Activated naive CD4-positive, alpha-beta T cell treated with anti-CD3 and anti-CD28 coated beads, Interleukin-2, amount 10 ng/mL, durations not matched to agents 7 days and 5 days (primary cell): Measurements from ENCODE around the gene MLANA.

ENCODE experiments used
- CTCF ChIA-PET: fragments of 350-600 bp; sonication (Branson Sonifier 250); formaldehyde crosslinking; loops from one replicate; lab custom pipeline; 2021; ENCODE audit warnings: antibody characterized with exemption; lab: Charles Lee
- DNase-seq: peaks from one replicate; pipeline ENCODE4 v3.0.0-alpha.2; 2020
- H3K27ac Mint-ChIP-seq: one replicate; pipeline ENCODE4 v1.8.0; 2021; ENCODE audit warnings: mild to moderate bottlenecking, moderate library complexity, mixed read lengths
- H3K27me3 Mint-ChIP-seq: one replicate; pipeline ENCODE4 v1.8.0; 2021; ENCODE audit warnings: mild to moderate bottlenecking, mixed read lengths
- H3K36me3 Mint-ChIP-seq: one replicate; pipeline ENCODE4 v1.8.0; 2021; ENCODE audit warnings: mixed read lengths
- H3K4me1 Mint-ChIP-seq: one replicate; pipeline ENCODE4 v1.8.0; 2021; ENCODE audit warnings: mixed read lengths
- H3K4me3 Mint-ChIP-seq: one replicate; pipeline ENCODE4 v1.8.0; 2021; ENCODE audit warnings: mild to moderate bottlenecking, moderate library complexity, mixed read lengths
- H3K9me3 Mint-ChIP-seq: one replicate; pipeline ENCODE4 v1.8.0; 2021; ENCODE audit warnings: mixed read lengths

The MLANA gene

DNA sequence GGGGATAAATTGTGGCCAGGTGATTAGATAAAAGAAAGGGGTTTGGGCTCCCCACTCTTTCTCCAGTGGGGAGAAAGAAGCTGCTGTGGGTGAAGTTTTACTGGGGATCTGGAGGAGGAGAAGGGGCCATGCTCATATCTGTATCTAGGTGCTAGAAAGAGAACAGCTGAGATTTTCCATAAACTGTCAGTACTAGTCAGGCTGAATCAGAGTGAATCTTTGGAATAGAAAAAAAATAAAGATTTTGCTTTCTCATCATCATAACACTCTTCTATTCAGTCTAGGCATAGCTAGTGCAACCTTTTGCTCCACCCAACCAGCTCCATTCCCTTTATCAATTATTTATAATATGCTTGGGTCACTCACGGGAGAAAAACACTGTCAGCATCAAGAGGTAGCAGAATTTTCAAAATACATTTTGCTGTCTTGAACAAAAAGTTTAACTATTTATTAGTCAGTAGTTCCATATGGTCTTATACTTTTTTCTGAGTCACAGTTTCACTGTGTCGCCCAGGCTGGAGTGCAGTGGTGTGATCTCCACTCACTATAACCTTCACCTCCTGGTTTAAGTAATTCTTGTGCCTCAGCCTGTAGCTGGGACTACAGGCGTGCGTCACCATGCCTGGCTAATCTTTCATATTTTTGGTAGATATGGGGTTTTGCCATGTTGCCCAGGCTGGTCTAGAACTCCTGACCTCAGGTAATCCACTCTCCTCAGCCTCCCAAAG, 36.5 kb upstream of the MLANA start:
- Mint-ChIP-seq H3K4me1 (peaks cover 50% of the 10 kb centered on the region), H3K27ac (no peak overlapping the region), H3K36me3 (peaks cover 23% of the 10 kb centered on the region), H3K9me3 (peaks cover 6% of the 10 kb centered on the region), H3K4me3 (no peak overlapping the region), H3K27me3 (no peaks in the 10 kb centered on the region)
- CTCF ChIA-PET: interaction anchor here (0.6 to 2.3 kb wide), 2 partner anchors 31 to 72 kb away, joined by 3 to 5 read pairs; no protein-coding TSS in a partner anchor
- DNase-seq: no peak

DNA sequence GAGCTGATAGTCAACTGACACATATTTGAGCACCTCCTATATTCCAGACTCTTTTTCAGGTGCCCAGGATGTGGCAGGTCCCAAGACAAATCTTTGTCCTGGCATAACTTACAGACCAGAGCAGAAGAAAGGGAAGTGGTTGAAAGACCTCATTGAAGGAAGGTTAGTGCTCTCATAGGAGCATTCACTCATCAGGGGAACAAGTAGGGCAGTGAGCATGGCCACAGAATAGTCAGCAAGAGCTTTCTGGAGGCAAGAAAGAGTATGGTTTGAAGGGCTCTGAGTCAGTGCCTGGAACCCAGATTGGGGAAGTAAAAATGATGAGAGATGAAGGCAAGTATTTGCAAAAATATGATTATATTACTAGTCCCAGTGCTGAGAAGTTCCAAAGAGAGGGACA, 32.8 kb upstream of the MLANA start:
- peaks cover 14% of the 10 kb centered on the region for H3K36me3 Mint-ChIP-seq
- H3K9me3 Mint-ChIP-seq: peaks cover 6% of the 10 kb centered on the region
- CTCF ChIA-PET: interaction anchor here (0.8 kb wide), 1 partner anchor 28 kb away, joined by 3 read pairs; no protein-coding TSS in a partner anchor
- H3K27ac Mint-ChIP-seq: no peak overlapping the region
- H3K4me1 Mint-ChIP-seq: peaks cover 14% of the 10 kb centered on the region
- no peaks in the 10 kb centered on the region for H3K27me3 Mint-ChIP-seq
- H3K4me3 Mint-ChIP-seq: no peak overlapping the region
- no peak for DNase-seq

DNA sequence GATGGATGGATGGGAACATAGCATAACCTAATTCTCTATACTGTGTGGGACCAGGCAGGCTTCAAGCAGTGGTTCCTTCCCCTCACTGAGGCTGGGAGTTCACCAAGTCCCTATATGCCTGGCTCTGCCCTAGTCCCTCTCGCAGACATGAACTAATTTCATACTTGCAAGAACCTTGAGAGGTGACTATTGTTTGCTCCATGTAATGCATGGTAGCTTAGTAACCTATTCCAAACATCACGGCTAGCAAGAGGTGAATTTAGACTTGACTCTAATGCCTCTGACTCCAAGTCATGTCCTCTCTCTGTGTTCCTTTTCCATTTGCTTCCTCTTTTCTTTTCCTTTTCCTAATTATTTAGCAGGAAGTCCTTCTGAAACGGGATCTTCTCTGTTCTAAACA, 31.9 kb upstream of the MLANA start:
- H3K4me3 Mint-ChIP-seq: no peak overlapping the region
- peaks cover 9% of the 10 kb centered on the region for H3K36me3 Mint-ChIP-seq
- H3K27me3 Mint-ChIP-seq: no peaks in the 10 kb centered on the region
- H3K27ac Mint-ChIP-seq: no peak overlapping the region
- CTCF ChIA-PET: no interaction called here
- DNase-seq: no peak
- peaks cover 2% of the 10 kb centered on the region for H3K9me3 Mint-ChIP-seq
- peaks cover 5% of the 10 kb centered on the region for H3K4me1 Mint-ChIP-seq

DNA sequence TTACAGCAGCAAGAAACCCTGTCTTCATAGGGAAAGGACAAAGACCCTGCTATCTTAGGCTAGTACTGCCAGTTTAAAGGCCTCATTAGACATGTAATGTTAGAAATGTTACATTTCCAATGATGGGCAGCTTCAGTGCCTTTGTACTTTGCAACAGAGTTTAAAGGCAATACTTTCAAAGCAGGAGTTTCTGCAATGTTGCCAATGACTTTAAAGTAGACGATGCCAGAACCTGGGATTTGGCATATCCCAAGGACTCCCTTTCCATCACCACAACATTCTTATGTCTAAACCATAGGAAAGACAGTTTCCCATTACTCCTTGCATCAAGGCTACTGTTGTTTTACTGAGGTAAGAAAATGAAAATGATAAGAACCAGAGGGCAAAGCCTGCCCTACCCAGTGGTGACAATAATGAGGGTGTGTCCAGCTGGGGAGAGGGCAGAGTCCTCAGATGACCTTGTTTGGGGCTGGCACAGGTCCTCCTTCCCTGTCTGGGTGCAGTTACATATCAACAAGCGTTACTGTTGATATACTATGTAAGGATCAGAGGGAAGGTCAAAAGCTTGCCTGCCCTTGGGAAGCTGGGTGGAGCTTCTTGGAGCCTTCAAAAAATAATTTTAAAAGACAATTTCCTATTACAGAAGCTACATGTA, 27.5 kb upstream of the MLANA start:
- no peak for DNase-seq
- no peaks in the 10 kb centered on the region for H3K9me3 Mint-ChIP-seq
- H3K36me3 Mint-ChIP-seq: peaks cover 1% of the 10 kb centered on the region
- H3K27me3 Mint-ChIP-seq: no peaks in the 10 kb centered on the region
- H3K4me3 Mint-ChIP-seq: no peak overlapping the region
- H3K27ac Mint-ChIP-seq: no peak overlapping the region
- CTCF ChIA-PET: interaction anchor here (1.6 kb wide), 1 partner anchor 30 kb away, joined by 4 read pairs; the partner anchor contains the start of gene ERMP1
- no peaks in the 10 kb centered on the region for H3K4me1 Mint-ChIP-seq

DNA sequence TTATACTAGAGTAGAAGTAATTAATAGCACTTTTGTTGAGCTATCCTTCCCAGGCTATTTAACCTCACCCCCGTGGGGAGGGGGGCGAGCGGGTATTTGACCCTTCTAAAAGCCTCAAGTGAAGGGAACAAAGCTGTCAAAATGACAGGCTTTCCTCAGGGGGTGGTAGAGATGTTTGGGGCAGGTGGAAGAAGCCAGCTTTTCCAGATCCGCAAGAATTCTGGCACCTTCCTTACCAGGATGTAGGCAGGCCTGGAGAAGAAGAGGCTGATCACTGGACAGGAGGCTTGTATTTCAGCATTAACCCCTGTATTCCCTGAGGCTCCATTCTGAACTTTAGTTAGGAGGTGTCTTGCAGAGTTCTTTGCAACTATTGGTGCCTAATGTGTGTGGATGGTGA, 26.2 kb upstream of the MLANA start:
- Mint-ChIP-seq H3K36me3 (peaks cover 4% of the 10 kb centered on the region), H3K27ac (no peak overlapping the region), H3K27me3 (no peaks in the 10 kb centered on the region), H3K4me1 (peaks cover 4% of the 10 kb centered on the region), H3K9me3 (no peaks in the 10 kb centered on the region), H3K4me3 (no peak overlapping the region)
- DNase-seq: no peak
- CTCF ChIA-PET: no interaction called here

DNA sequence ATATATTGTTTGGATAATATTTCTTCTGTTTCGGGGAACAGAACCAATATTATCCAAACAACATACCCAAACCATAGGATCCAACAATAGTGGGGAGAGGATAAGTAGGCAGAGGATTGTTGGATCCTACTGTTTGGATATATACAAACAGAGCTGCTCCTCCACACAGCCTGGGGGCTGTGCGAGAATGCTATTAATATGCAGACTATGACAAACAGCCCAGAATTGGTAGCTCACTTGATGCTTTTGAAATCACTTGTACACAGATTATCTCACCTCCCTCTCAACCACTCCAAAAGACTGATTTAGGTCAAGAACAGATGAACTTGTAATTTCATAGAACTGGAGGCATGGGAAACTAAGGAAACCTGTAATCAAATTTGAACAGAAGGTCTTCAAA, 24.4 kb upstream of the MLANA start:
- CTCF ChIA-PET: no interaction called here
- no peak overlapping the region for H3K4me3 Mint-ChIP-seq
- H3K27ac Mint-ChIP-seq: no peak overlapping the region
- peaks cover 4% of the 10 kb centered on the region for H3K36me3 Mint-ChIP-seq
- DNase-seq: no peak
- no peaks in the 10 kb centered on the region for H3K9me3 Mint-ChIP-seq
- no peaks in the 10 kb centered on the region for H3K27me3 Mint-ChIP-seq
- peaks cover 10% of the 10 kb centered on the region for H3K4me1 Mint-ChIP-seq

DNA sequence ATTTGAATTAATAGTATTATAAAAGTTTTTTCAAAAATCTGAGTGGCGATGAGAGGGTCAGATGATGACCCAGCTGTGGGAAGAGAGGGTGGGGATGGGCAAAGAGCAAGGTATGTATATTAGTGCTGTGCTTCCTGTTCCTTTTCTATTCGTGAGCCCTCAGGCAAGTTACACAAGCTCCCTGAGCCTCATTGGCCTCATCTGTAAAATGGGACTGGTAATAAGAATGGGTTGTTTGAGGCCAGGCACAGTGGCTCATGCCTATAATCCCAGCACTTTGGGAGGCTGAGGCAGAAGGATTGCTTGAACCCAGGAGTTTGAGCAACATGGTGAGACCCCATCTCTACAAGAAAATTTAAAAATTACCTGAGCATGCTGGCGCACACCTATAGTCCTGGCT, 24.0 kb upstream of the MLANA start:
- Mint-ChIP-seq H3K36me3 (peaks cover 3% of the 10 kb centered on the region), H3K9me3 (no peaks in the 10 kb centered on the region), H3K4me3 (no peak overlapping the region), H3K27ac (no peak overlapping the region), H3K27me3 (no peaks in the 10 kb centered on the region), H3K4me1 (peaks cover 10% of the 10 kb centered on the region)
- CTCF ChIA-PET: no interaction called here
- DNase-seq: no peak

DNA sequence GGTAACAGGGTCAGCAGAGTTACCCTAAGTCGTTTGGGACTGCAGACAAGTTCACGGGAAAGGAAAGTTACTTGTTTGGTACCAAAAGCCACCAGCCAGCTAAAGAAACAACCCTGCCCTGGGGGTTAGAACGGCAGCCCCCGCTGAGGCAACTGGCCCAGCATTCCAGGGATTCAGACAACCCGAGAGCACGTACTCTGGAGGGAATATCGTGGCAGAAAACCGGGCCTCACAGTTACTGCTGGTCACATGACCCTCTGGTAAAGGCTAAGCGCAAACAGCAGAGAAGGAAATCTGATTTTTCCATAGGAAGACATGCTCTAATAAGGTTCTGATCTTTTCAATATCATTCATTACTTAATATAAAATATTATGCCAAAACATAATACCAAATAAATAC, 22.5 kb upstream of the MLANA start:
- CTCF ChIA-PET: interaction anchor here (1.0 to 3.5 kb wide), 4 partner anchors 16 to 25 kb away, joined by 3 to 21 read pairs (median 5); no protein-coding TSS in a partner anchor
- Mint-ChIP-seq H3K4me3 (no peak overlapping the region), H3K27me3 (no peaks in the 10 kb centered on the region), H3K36me3 (peaks cover 3% of the 10 kb centered on the region), H3K9me3 (no peaks in the 10 kb centered on the region), H3K27ac (no peak overlapping the region), H3K4me1 (peaks cover 10% of the 10 kb centered on the region)
- DNase-seq: no peak

DNA sequence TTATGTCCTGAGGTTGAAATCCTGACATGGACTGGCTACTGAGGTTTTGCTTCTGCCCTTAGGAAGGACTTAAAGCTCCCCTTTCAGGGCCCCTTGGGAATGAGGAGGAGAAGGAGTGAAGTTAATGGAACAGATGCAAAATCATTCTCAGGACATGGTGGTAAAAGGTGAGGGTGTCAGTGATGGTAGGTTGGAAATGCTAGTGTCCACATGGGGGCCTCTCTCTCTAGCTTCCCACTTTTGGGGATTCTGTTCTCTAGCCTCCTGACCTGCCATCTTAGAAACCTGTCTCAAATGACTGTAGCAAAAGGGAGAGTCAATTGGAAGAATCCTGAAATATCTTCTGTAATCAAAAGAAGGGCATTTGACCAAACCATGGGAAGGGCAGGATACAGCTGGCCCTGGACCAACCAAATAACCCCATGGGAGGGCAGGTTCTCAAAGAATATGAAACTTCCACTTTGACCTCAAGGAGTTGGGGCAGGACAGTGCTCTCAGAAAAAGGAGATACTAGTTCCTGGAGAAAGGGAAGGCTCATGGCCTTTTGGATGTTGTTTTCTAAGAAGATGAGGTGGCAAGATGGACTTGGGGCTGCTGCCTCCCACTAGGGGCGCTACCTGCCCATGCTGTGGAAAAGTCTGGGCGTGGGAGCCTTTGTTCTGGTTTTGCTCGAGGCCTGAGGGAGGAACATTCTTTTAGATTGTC, 21.2 kb upstream of the MLANA start:
- no peaks in the 10 kb centered on the region for H3K27me3 Mint-ChIP-seq
- H3K27ac Mint-ChIP-seq: no peak overlapping the region
- peak; percentile 45 for DNase-seq
- H3K9me3 Mint-ChIP-seq: no peaks in the 10 kb centered on the region
- H3K4me3 Mint-ChIP-seq: no peak overlapping the region
- peaks cover 3% of the 10 kb centered on the region for H3K36me3 Mint-ChIP-seq
- H3K4me1 Mint-ChIP-seq: peaks cover 15% of the 10 kb centered on the region
- CTCF ChIA-PET: interaction anchor here (0.7 to 3.5 kb wide), 8 partner anchors 10 to 70 kb away, joined by 3 to 21 read pairs (median 5); partner anchors contain the start of gene ERMP1

DNA sequence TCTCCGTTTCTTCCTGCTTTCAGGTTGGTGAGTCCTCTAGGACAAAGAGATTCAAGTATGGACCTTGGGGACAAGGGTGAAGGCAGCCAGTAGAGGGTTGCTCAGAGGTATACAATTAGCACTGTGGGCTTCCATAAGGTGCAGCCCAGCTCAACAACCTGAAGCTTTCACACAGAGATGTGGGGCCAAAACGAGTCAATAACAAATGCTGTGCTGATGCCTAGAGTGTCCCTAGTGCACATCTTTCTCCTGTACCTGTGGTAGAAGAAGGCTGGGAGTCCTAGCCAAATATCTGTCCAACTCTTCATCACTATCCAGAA, 20.7 kb upstream of the MLANA start:
- Mint-ChIP-seq H3K9me3 (no peaks in the 10 kb centered on the region), H3K27me3 (no peaks in the 10 kb centered on the region), H3K4me3 (no peak overlapping the region), H3K4me1 (peaks cover 20% of the 10 kb centered on the region), H3K27ac (no peak overlapping the region), H3K36me3 (peaks cover 3% of the 10 kb centered on the region)
- DNase-seq: no peak
- CTCF ChIA-PET: interaction anchor here (0.7 to 3.5 kb wide), 4 partner anchors 10 to 36 kb away, joined by 3 to 21 read pairs (median 6); partner anchors contain the start of gene ERMP1

DNA sequence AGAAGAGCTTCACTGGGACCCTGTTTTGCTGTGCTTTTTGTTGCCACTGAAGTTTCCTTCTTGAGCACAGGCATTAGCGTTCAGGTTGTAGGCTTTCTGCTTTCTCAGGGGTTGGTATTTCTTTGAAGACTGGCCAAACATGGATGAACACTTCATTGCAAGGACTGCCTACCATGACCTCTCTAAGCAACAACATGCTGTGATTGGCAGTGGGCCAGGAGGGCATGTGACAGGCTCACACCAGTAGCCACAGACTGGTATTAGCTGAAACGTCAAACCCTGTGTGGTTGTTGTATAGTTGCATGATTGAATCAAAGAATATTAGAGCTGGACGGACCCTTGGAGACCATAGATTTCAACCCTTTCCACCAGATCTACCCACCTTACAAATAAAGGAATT, 20.0 kb upstream of the MLANA start:
- H3K4me3 Mint-ChIP-seq: no peak overlapping the region
- peaks cover 23% of the 10 kb centered on the region for H3K4me1 Mint-ChIP-seq
- H3K27me3 Mint-ChIP-seq: no peaks in the 10 kb centered on the region
- H3K27ac Mint-ChIP-seq: no peak overlapping the region
- CTCF ChIA-PET: interaction anchor here (1.5 to 3.5 kb wide), 3 partner anchors 9 to 37 kb away, joined by 5 to 21 read pairs (median 7); partner anchors contain the start of gene ERMP1
- no peaks in the 10 kb centered on the region for H3K9me3 Mint-ChIP-seq
- DNase-seq: no peak
- H3K36me3 Mint-ChIP-seq: peaks cover 3% of the 10 kb centered on the region

DNA sequence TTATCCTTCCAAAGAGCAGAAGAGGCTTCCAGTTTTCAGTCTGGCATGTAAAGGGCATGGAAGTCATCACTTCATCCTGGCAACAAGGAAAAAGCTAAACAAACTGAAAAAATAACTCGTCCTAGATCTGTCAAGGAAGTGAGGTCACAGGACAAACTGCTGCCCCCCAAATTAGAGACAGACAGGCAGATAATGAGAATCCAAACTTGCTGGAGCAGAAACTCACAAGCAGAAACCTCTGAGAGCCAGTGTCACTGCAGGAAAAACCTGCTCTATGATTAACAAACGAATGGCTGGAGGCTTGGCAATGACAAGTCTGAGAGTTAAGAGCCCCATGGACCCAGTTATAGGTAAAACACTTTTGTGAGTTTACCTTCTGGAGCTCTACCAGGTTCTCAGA, 18.9 kb upstream of the MLANA start:
- no peak for DNase-seq
- Mint-ChIP-seq H3K9me3 (no peaks in the 10 kb centered on the region), H3K4me1 (peaks cover 23% of the 10 kb centered on the region), H3K4me3 (no peak overlapping the region), H3K27me3 (no peaks in the 10 kb centered on the region), H3K36me3 (peaks cover 3% of the 10 kb centered on the region), H3K27ac (no peak overlapping the region)
- CTCF ChIA-PET: interaction anchor here (0.6 kb wide), 2 partner anchors 120 to 135 kb away, joined by 3 read pairs; no protein-coding TSS in a partner anchor

DNA sequence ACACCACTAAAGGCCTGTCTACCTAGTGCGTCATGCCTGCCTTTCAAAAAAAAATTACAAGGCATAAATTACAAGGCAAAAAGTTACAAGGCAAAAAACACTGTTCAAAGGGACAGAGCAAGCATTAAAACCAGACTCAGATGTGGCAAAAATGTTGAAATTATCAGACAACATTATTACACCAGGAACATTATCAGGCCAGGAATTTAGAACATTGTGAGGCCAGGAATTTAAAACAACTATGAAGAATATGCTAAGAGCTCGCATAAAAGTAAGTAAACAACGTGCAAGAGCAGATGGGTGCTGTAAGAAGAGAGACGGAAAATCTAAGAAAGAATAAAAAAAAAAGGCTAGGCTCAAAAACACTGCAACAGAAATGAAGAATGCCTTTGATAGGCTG, 18.2 kb upstream of the MLANA start:
- CTCF ChIA-PET: interaction anchor here (0.6 kb wide), 1 partner anchor 134 kb away, joined by 3 read pairs; no protein-coding TSS in a partner anchor

DNA sequence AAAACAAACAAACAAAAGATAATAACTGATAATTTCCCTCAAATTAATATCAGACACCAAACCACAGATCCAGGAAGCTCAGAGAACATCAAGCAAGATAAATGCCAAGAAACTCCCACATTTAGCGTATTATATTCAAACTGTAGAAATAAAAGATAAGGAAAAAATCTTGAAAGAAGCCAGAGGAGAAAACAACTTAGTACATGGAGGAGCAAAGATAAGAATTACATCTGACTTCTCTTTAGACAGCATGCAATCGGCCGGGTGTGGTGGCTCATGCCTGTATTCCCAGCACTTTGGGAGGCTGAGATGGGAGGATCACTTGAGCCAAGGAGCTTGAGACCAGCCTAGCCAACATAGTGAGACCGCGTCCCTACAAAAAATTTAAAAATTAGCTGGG, 17.2 kb upstream of the MLANA start:
- no peaks in the 10 kb centered on the region for H3K9me3 Mint-ChIP-seq
- CTCF ChIA-PET: interaction anchor here (0.7 to 2.0 kb wide), 3 partner anchors 13 to 151 kb away, joined by 3 to 6 read pairs (median 3); no protein-coding TSS in a partner anchor
- H3K27me3 Mint-ChIP-seq: no peaks in the 10 kb centered on the region
- peaks cover 23% of the 10 kb centered on the region for H3K4me1 Mint-ChIP-seq
- no peak overlapping the region for H3K27ac Mint-ChIP-seq
- DNase-seq: no peak
- no peak overlapping the region for H3K4me3 Mint-ChIP-seq
- peaks cover 3% of the 10 kb centered on the region for H3K36me3 Mint-ChIP-seq

More for the DNA sequence above, 18.2 kb upstream of the MLANA start:
- H3K36me3 Mint-ChIP-seq: peaks cover 3% of the 10 kb centered on the region
- H3K27ac Mint-ChIP-seq: no peak overlapping the region
- H3K4me1 Mint-ChIP-seq: peaks cover 23% of the 10 kb centered on the region
- no peak for DNase-seq
- H3K27me3 Mint-ChIP-seq: no peaks in the 10 kb centered on the region
- H3K4me3 Mint-ChIP-seq: no peak overlapping the region
- H3K9me3 Mint-ChIP-seq: no peaks in the 10 kb centered on the region
